Body of pancreas (tissue), 4 donors: ENCODE results near the gene RMND1. TPM values are rescaled to one million over a fixed set of nuclear protein-coding genes. Genes with fewer than 3 reads are reported as not detected.
"Not testable (repeated sequence)": the region's sequence is repeated elsewhere in the genome, so short reads cannot be mapped to it uniquely, and the experiment has no call there.

Source experiments
- ATAC-seq: fragments of 150-250 bp; one replicate; pipeline ENCODE4 v1.9.1; 2016
- DNase-seq, 4 donors: peaks; one replicate each; pipeline ENCODE4 v3.0.0-alpha.2; 2019
- H3K27ac ChIP-seq, 4 donors: fragments of 200-600 bp; sonication (generic); 1 replicate in 3 of 4; 2 replicates in 1 of 4; pipeline versions ENCODE4 v1.5.1 to v1.6.1; 2016 to 2019; ENCODE audit warnings: mild to moderate bottlenecking in 1 of 4, mixed read lengths in 1 of 4, moderate library complexity in 1 of 4
- H3K27me3 ChIP-seq, 2 donors: fragments of 200-600 bp; sonication (generic); one replicate each; pipeline ENCODE4 v1.6.0; 2016; ENCODE audit warnings: mild to moderate bottlenecking in 1 of 2
- H3K36me3 ChIP-seq, 2 donors: fragments of 200-600 bp; sonication (generic); replicated peaks in 1 of 2; 2 replicates each; pipeline ENCODE4 v1.5.1; 2016; ENCODE audit warnings: low read depth in 2 of 2; ENCODE audit not compliant: insufficient read depth in 1 of 2
- H3K4me1 ChIP-seq: fragments of 200-600 bp; sonication (generic); one replicate; pipeline ENCODE4 v1.6.0; 2016
- H3K4me3 ChIP-seq, 2 donors: fragments of 200-600 bp; sonication (generic); 1 replicate in 1 of 2; 2 replicates in 1 of 2; pipeline ENCODE4 v1.5.1; 2016 to 2019
- H3K9me3 ChIP-seq, 3 donors: fragments of 200-600 bp; sonication (generic); 1 replicate in 2 of 3; 2 replicates in 1 of 3; pipeline ENCODE4 v1.5.1; 2016
- POLR2A ChIP-seq, 3 donors: fragments of 450-650 bp; IDR thresholded peaks; one replicate each; pipeline ENCODE4 v1.6.1; 2016; ENCODE audit warnings: antibody characterized with exemption in 3 of 3, mild to moderate bottlenecking in 2 of 3
- WGBS, 2 donors: methylation state at CpG; one replicate each; pipeline ENCODE4 v1.1.5; 2017; 5-methylcytosine and 5-hydroxymethylcytosine counted together
- intact Hi-C: fragments of 100-400 bp; cut with DNase I; formaldehyde crosslinking; loops from one replicate; pipeline ENCODE4 v1.15.1; 2023
- small RNA-seq: library from RNA; depleted of rRNA; stranded (forward); fragments of <200 nt; gene quantifications from one replicate; pipeline ENCODE3, GENCODE V24; 2016
- total RNA-seq, 2 donors: library from RNA; depleted of rRNA; stranded (reverse); fragments of >200 nt; gene quantifications; one replicate each; pipeline ENCODE4 v1.1.0, GENCODE V29; 2016
- TF ChIP-seq, protein P1 (sequence below), 7 experiments: fragments of 450-650 bp in 4 of 7; fragments of 200-600 bp in 3 of 7; sonication (generic) in 3 of 7; IDR thresholded peaks; one replicate each; pipeline ENCODE4 v1.5.1; 2016 to 2019; ENCODE audit warnings: antibody characterized with exemption in 7 of 7

Gene RMND1
- total RNA-seq, 2 donors from 2014 or later: 6.6 to 10.9 TPM

DNA sequence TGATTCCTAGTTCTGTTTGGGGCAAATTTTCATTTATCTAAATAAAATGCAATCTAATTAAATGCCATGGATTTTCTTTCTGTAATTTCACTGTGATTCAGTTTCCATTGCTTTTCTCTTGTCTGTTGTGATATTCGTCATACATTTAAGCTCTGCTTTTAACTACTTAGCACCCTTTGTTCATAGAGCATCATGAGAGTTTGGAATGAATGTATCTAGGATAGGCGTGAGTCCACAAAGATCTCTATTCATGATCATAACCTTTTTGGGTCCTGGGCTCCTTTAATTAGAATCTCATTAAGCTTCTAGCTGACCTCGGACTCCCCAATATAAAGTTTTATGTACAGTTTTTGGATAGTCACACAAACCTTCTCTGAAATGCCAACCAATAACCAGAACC, 93.5 kb downstream of the RMND1 start:
- 91 to 95% methylated on average over 3 of the region's 3 CpGs for WGBS, 2 donors
- Histone ChIP-seq H3K27me3 (no peaks in the 10 kb centered on the region), H3K27ac (no peak overlapping the region), H3K36me3 (peaks cover 0 to 1% of the 10 kb centered on the region in 2 donors), H3K9me3 (no peaks in the 10 kb centered on the region), H3K4me3 (no peak overlapping the region), H3K4me1 (no peaks in the 10 kb centered on the region)
- DNase-seq: no peak
- ATAC-seq: no peak
- TF ChIP-seq, protein P1, sequence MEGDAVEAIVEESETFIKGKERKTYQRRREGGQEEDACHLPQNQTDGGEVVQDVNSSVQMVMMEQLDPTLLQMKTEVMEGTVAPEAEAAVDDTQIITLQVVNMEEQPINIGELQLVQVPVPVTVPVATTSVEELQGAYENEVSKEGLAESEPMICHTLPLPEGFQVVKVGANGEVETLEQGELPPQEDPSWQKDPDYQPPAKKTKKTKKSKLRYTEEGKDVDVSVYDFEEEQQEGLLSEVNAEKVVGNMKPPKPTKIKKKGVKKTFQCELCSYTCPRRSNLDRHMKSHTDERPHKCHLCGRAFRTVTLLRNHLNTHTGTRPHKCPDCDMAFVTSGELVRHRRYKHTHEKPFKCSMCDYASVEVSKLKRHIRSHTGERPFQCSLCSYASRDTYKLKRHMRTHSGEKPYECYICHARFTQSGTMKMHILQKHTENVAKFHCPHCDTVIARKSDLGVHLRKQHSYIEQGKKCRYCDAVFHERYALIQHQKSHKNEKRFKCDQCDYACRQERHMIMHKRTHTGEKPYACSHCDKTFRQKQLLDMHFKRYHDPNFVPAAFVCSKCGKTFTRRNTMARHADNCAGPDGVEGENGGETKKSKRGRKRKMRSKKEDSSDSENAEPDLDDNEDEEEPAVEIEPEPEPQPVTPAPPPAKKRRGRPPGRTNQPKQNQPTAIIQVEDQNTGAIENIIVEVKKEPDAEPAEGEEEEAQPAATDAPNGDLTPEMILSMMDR (IDR thresholded peaks at IDR 0.05): no peak
- no peak for TF ChIP-seq POLR2A (IDR thresholded peaks at IDR 0.05)
- intact Hi-C loops: no loop called here

DNA sequence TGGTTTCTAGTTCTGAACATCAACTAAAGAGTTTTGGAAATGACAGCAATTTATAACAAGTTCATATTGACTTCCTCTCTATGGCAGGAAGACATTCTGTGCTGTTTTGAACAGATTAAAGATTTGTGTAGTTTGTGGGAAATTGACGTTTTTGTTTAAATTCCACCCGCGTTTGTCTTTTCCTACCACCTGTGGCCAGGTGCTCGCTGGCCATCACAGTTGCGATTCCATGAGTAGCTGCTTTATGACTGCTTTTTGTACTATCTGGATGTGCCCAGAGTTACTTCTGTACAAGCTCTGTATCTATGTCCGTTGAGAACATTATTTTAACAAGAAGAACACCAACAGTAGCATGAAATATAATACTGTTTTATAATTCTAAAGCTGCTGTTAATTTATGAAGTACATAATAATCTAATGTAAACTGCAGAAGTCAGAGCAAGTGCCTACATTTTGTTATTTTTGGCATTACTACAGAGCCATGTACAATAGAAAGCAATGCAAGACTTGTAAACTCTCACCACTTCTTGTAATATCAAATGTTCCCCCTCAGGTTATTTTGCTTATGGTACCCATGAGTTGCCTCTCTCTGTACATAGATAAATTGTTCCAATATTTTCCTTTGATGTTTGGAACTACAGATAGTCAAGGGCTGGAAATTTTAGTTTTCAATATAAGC, 94.0 kb downstream of the RMND1 start:
- Histone ChIP-seq H3K9me3 (no peaks in the 10 kb centered on the region), H3K27me3 (no peaks in the 10 kb centered on the region), H3K4me3 (no peak overlapping the region), H3K27ac (no peak overlapping the region), H3K36me3 (peaks cover 0 to 1% of the 10 kb centered on the region in 2 donors), H3K4me1 (no peaks in the 10 kb centered on the region)
- intact Hi-C loops: no loop called here
- no peak for ATAC-seq
- WGBS, 2 donors: 47 to 73% methylated on average over 6 of the region's 6 CpGs
- no peak for TF ChIP-seq POLR2A (IDR thresholded peaks at IDR 0.05)
- TF ChIP-seq, protein P1 (IDR thresholded peaks at IDR 0.05): no peak
- no peak for DNase-seq

DNA sequence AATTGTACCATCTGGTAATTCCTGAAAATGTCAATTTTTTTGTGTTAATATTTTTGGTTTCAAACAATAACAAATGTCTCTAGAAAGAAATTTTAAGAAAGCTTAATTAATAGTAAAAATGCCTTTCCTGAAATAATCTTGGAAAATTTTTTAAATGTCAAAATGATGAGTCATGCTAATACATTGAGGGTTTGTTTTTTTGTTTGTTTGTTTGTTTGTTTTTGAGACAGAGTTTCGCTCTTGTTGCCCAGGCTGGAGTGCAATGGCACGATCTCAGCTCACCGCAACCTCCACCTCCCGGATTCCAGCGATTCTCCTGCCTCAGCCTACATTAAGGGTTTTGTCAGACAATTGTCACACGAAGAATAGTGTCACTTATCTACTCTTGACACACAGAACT, 94.9 kb downstream of the RMND1 start:
- H3K36me3 ChIP-seq, intact Hi-C loops, H3K4me1 ChIP-seq, H3K9me3 ChIP-seq, H3K27me3 ChIP-seq, DNase-seq, H3K4me3 ChIP-seq, ATAC-seq, H3K27ac ChIP-seq: not testable (repeated sequence)
- WGBS, 2 donors: 89 to 90% methylated on average over 6 of the region's 6 CpGs

Small RNAs within 50 kb of the gene (small RNA-seq; reads per million reads assigned to genes)
- gene RF00019: not detected

Other genes starting within 250 kb of the RMND1 start
- gene AKAP12, start 212.2 kb downstream of the RMND1 start, total RNA-seq: 10 to 100 TPM; 25.2 to 49.1 TPM
- 1 to 10 TPM; 5.6 to 6.0 TPM for gene ZBTB2, start 60.6 kb downstream of the RMND1 start, total RNA-seq
- gene CCDC170, start 41.9 kb upstream of the RMND1 start, total RNA-seq: 1 to 10 TPM in 1 of 2 donors, not detected in 1; 2.1 TPM